ENCODE measurements around the gene EGFL6.

EGFL6 gene

GRCh38 chrX:13659063-13659462 lies 89.7 kb downstream of the EGFL6 start:
- TF ChIP-seq CTCF (IDR thresholded peaks at IDR 0.05): no peak
- intact Hi-C loops (cut with DNase I; ENCODE audit: low total_unique reads): loop anchor here (5.0 kb wide), 1 partner anchor 373 kb away; no protein-coding TSS in a partner anchor
- H3K36me3 ChIP-seq: peaks cover 0 to 20% (median 0%) of the 10 kb centered on the region in 3 donors
- H3K9me3 ChIP-seq: no peaks in the 10 kb centered on the region
- H3K27ac ChIP-seq: peak overlapping the region; percentile 22 to 62
- peaks cover 0 to 8% (median 4%) of the 10 kb centered on the region in 4 donors for H3K4me1 ChIP-seq
- DNase-seq: no peak
- no peaks in the 10 kb centered on the region for H3K27me3 ChIP-seq
- no peak overlapping the region for H3K4me3 ChIP-seq

- peak overlapping the region; percentile 50 to 60 for H3K27ac ChIP-seq
- H3K9me3 ChIP-seq: no peaks in the 10 kb centered on the region
- intact Hi-C loops (cut with DNase I; ENCODE audit: low total_unique reads): no loop called here
- H3K27me3 ChIP-seq: no peaks in the 10 kb centered on the region
- no peak for TF ChIP-seq CTCF (IDR thresholded peaks at IDR 0.05)
- DNase-seq: no peak
- H3K36me3 ChIP-seq: peaks cover 0 to 11% (median 0%) of the 10 kb centered on the region in 3 donors
- peak overlapping the region; percentile 29 to 31 for H3K4me3 ChIP-seq
- H3K4me1 ChIP-seq: peaks cover 0 to 9% (median 2%) of the 10 kb centered on the region in 4 donors
These were observed 92.4 kb downstream of the EGFL6 start for GRCh38 chrX:13661735-13662288.

GRCh38 chrX:13662355-13662791 lies 93.0 kb downstream of the EGFL6 start:
- Histone ChIP-seq H3K36me3 (peaks cover 0 to 11% (median 0%) of the 10 kb centered on the region in 3 donors), H3K9me3 (no peaks in the 10 kb centered on the region), H3K27me3 (no peaks in the 10 kb centered on the region), H3K4me1 (peaks cover 0 to 14% (median 3%) of the 10 kb centered on the region in 4 donors), H3K27ac (peak overlapping the region; percentile 50 to 60), H3K4me3 (peak overlapping the region; percentile 29 to 31)
- intact Hi-C loops (cut with DNase I; ENCODE audit: low total_unique reads): no loop called here
- TF ChIP-seq CTCF (IDR thresholded peaks at IDR 0.05): no peak
- DNase-seq: no peak

DNA sequence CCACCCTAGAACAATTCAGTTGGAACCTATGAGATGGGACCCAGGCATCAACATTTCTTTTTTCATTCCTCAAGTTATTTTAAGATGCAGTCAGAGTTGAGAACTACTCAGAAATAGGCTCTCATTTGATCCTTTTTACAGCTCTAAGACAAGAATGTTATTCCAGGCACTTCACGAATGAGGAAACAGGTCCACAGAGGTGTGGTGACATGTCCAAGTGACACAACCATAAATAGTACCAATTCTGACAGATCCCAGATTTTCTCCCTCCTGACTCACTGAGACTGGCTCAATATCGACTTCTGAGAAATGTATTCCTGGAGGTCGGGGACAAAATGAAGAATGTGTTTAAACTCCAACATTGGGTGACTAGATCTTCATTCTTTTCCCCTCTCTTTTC lies 94.6 kb downstream of the EGFL6 start:
- Histone ChIP-seq H3K36me3 (peaks cover 0 to 11% (median 0%) of the 10 kb centered on the region in 3 donors), H3K27me3 (no peaks in the 10 kb centered on the region), H3K9me3 (no peaks in the 10 kb centered on the region), H3K4me3 (no peak overlapping the region), H3K4me1 (peaks cover 0 to 14% (median 3%) of the 10 kb centered on the region in 4 donors), H3K27ac (peak overlapping the region; percentile 41 to 43)
- no peak for TF ChIP-seq CTCF (IDR thresholded peaks at IDR 0.05)
- intact Hi-C loops (cut with DNase I; ENCODE audit: low total_unique reads): no loop called here
- no peak for DNase-seq

DNA sequence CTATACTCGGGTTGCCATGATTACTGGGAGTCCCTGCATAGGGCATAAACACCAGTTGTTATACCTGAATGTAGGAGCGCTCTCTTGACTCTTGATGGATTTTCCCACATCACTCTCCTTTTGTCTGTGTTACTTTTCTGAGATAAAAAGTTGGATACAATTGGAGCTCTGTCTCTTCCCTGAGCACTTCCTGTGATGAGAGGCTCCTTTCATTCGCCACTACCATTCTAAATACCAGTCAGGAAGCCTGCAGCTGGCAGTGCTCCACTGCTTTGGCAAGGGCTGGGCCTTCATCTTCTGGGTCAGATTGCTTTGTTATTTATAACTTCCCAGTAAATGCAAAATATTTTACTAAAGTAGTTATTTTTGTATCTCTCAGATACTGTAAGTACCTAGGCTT lies 97.4 kb downstream of the EGFL6 start:
- peaks cover 0 to 11% (median 0%) of the 10 kb centered on the region in 3 donors for H3K36me3 ChIP-seq
- no peak for TF ChIP-seq CTCF (IDR thresholded peaks at IDR 0.05)
- H3K4me1 ChIP-seq: peaks cover 0 to 14% (median 3%) of the 10 kb centered on the region in 4 donors
- H3K27me3 ChIP-seq: no peaks in the 10 kb centered on the region
- intact Hi-C loops (cut with DNase I; ENCODE audit: low total_unique reads): no loop called here
- H3K4me3 ChIP-seq: no peak overlapping the region
- DNase-seq: no peak
- H3K9me3 ChIP-seq: no peaks in the 10 kb centered on the region
- no peak overlapping the region for H3K27ac ChIP-seq
